GM10248 (cell line): ENCODE measurements around the gene BLOC1S3.
A peak's percentile ranks its signal among the peaks of the same experiment; 100 is the strongest.

Source experiments
- CTCF ChIA-PET: fragments of 300-600 bp; sonication (Branson Sonifier 250); formaldehyde crosslinking; extraction: SDS; loops from one replicate; lab custom pipeline; 2021; ENCODE audit warnings: antibody characterized with exemption; lab: Yijun Ruan, JAX
- POLR2A ChIA-PET: fragments of 350-650 bp; sonication (Branson Sonifier 250); formaldehyde crosslinking; extraction: SDS; loops from one replicate; lab custom pipeline; 2020; ENCODE audit warnings: antibody characterized with exemption; lab: Yijun Ruan, JAX
- DNase-seq: peaks from one replicate; pipeline ENCODE4 v3.0.0; 2012; ENCODE audit errors: extremely low spot score
- TF ChIP-seq, protein P1 (sequence below): IDR thresholded peaks from 2 replicates; pipeline ENCODE4 v1.5.1; 2012; ENCODE audit warnings: mild to moderate bottlenecking, low read depth; ENCODE audit errors: extremely low read depth, missing control alignments, control extremely low read depth

Gene BLOC1S3

DNA sequence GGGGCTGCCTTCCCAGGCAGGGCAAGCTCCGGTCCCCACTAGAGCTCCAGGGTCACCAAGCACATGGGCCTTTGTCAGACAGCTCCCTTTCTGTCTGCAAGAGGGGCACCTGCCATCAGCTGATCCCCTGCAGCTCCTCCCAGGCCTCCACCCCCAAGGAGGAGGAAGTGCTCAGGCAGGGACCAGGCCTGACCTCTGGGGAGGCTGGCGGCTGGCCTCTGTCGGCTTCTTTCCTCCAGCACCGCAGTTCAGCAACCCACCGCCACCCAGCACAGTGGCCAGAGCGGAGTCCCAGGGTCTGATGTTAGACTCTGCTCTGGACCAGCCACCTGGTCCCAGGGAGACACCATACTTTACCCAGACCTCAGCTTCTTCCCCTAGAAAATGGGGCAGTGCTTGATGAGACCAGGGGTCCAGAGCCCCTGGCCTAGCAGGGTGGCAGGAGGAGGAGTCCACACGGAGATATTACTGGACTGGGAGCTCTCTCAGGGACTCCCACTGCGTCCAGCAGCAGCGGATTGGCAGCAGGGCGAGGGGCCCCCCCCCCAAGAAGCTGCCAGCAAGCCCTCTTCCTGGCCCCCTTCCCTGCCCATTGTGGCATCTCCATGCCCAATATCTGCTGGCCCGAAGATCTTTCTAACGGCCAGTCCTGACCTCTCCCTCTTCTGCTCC is 41.9 kb upstream of the BLOC1S3 start:
- ChIA-PET CTCF (interaction anchor here (0.8 to 3.9 kb wide), 9 partner anchors 10 to 202 kb away, joined by 3 to 44 read pairs (median 5); partner anchors contain the start of gene PPP1R37), POLR2A (interaction anchor here (0.9 kb wide), 1 partner anchor 19 kb away, joined by 3 read pairs; no protein-coding TSS in a partner anchor)
- peak; percentile 71 for DNase-seq
- TF ChIP-seq, protein P1, sequence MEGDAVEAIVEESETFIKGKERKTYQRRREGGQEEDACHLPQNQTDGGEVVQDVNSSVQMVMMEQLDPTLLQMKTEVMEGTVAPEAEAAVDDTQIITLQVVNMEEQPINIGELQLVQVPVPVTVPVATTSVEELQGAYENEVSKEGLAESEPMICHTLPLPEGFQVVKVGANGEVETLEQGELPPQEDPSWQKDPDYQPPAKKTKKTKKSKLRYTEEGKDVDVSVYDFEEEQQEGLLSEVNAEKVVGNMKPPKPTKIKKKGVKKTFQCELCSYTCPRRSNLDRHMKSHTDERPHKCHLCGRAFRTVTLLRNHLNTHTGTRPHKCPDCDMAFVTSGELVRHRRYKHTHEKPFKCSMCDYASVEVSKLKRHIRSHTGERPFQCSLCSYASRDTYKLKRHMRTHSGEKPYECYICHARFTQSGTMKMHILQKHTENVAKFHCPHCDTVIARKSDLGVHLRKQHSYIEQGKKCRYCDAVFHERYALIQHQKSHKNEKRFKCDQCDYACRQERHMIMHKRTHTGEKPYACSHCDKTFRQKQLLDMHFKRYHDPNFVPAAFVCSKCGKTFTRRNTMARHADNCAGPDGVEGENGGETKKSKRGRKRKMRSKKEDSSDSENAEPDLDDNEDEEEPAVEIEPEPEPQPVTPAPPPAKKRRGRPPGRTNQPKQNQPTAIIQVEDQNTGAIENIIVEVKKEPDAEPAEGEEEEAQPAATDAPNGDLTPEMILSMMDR, result no peak

DNA sequence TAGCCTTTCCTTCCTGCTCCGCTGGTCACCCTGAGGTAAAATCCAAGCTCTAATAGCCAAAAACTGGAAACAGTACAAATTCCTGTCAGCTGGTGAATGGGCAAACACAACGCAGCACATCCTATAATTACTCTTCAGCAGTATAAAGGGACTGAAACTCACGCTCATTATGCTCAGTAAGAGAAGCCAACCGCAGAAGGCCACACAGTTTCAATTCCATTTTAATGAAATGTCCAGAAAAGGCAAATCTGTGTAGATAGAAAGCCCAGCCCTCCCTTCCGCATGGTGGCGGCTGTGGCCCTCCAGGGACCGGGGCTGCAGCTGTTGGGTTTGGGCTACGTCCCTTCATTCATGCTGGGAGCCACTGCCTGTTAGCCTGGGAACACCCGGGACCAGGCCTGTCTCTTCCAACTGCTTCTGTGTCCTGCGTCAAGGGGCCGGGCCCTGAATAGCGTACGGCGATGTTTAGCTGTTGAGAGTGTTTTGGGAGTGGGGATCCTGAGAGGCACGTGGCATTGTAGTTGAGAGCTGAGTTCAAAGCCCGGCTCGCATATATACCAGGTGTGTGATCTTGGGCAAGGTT is 41.3 kb upstream of the BLOC1S3 start:
- CTCF ChIA-PET, result interaction anchor here (0.7 to 3.9 kb wide), 9 partner anchors 11 to 201 kb away, joined by 3 to 44 read pairs (median 5); partner anchors contain the start of gene BLOC1S3
- TF ChIP-seq, protein P1, result peak; percentile 40
- DNase-seq, result peak; percentile 86
- POLR2A ChIA-PET, result no interaction called here

DNA sequence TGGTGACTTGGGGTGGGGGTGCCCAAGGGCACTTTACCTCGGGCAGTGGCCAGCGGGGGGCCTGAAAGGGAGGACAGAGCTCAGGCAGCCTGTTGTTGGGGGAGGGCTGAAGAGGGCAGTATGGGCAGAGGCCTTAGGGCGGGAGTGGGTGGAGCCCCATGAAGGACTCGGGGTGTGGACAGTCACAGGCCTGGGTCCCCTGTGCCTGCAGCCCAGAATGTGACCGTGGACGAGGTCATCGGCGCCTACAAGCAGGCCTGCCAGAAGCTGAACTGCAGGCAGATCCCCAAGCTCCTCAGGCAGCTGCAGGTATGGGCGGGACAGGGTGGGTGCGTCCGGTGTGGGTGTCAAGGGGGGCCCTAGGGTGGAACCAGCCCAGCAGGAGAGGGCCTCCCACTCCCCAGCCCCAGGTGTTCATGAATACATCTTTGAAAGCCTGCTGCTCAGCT is 40.3 kb upstream of the BLOC1S3 start:
- ChIA-PET POLR2A (no interaction called here), CTCF (no interaction called here)
- DNase-seq, result no peak
- TF ChIP-seq, protein P1, result no peak

DNA sequence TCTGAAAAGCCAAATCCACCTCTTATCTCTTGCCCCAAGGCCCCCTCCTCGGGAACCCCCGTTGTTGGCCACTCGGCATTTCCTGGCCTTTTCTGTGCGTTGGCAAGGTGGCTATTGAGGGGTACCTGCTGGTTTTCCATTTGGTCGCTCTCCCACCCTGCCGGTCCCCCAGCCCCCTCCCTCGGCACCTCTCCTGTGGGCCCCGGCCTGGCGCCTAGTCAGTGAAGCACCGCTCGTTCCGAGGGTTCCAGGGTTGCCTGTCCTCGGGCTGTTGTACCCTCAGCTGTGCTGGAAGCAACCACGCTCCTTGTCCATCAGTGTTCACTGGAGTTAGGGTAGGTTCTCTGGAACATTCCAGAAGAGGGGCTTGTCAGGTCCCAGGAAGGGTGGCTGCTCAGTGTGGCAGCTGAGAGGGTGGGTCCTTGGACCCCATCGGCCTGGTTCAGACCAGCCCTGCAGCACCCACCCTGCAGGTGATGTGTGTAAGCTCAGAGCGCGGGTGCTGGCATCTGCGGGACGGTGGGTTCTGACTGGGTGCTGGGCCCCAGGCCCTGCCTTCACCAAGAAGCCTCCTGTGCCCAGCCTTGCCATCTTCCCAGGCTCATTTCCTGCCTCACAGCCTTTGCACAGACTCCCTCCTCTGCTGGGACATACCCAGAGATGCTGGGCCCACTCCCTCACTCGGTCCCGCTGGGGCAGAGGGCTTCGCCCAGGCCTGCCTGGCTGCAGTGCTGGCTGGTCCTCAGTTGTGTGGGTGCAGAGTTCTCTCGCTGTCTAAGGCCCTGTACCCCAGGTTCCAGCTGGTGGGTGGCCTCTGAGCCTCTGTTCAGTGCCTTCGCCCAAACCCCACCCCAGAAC is 39.1 kb upstream of the BLOC1S3 start:
- TF ChIP-seq, protein P1, result no peak
- no peak for DNase-seq
- ChIA-PET POLR2A (no interaction called here), CTCF (interaction anchor here (1.4 kb wide), 1 partner anchor 13 kb away, joined by 4 read pairs; no protein-coding TSS in a partner anchor)

DNA sequence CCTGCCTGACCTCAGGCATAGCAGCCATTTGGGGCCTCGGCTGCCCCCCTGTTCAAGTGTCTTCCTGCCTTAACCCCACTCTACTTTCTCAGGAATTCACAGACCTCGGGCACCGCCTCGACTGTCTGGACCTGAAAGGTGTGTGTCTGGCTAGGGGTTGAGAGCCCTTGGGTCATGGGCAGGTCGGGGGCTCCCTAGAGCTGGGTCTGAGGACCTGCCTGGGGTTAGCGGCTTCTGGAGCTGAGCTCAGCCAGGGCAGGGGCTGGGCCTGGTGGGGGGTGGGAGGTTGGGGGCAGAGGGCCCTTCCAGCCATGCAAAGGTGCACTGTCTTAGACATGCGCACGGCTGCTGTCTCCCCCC is 38.5 kb upstream of the BLOC1S3 start:
- TF ChIP-seq, protein P1, result no peak
- CTCF ChIA-PET, result interaction anchor here (1.4 kb wide), 1 partner anchor 14 kb away, joined by 4 read pairs; no protein-coding TSS in a partner anchor
- POLR2A ChIA-PET, result no interaction called here
- no peak for DNase-seq

DNA sequence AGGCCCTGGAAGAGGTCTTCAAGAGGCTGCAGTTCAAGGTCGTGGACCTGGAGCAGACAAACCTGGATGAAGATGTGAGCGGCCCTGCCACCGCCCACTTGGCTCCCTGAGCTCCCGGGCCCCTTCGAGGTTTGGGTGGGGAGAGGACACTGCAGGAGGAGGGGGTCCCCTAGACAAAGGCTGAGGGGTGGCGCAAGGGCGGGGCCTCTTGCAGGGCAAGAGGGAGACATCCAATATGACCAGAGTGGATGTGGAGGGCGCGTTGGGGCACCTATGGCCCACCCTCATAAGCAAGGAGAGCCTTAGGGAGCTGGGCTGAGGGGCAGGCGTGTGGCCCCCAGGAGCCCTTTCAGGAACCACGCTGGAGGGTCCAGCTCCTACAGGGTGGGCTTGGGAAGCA is 38.1 kb upstream of the BLOC1S3 start:
- POLR2A ChIA-PET, result no interaction called here
- CTCF ChIA-PET, result interaction anchor here (1.4 kb wide), 1 partner anchor 14 kb away, joined by 4 read pairs; no protein-coding TSS in a partner anchor
- no peak for DNase-seq
- TF ChIP-seq, protein P1, result no peak
